T47D (cell line): Measurements from ENCODE around the gene SFI1.
"Not testable (repeated sequence)": the region's sequence is repeated elsewhere in the genome, so short reads cannot be mapped to it uniquely, and the experiment has no call there.

Source experiments
- DNase-seq, 2 experiments: peaks; one replicate each; pipeline versions ENCODE4 v3.0.0 to v3.0.0-alpha.2; 2011 to 2012; ENCODE audit warnings: low read depth in 1 of 2, low spot score in 1 of 2
- JUND ChIP-seq: IDR thresholded peaks from 2 replicates; pipeline ENCODE4 v1.6.1; 2012; ENCODE audit warnings: low read depth
- in situ Hi-C: cut with HindIII; loops from 2 replicates; pipeline ENCODE4 v1.10.0; 2016; ENCODE audit warnings: low sequenced_read_pairs, low pct_unique_long_range_greater_than_20kb

The SFI1 gene

DNA sequence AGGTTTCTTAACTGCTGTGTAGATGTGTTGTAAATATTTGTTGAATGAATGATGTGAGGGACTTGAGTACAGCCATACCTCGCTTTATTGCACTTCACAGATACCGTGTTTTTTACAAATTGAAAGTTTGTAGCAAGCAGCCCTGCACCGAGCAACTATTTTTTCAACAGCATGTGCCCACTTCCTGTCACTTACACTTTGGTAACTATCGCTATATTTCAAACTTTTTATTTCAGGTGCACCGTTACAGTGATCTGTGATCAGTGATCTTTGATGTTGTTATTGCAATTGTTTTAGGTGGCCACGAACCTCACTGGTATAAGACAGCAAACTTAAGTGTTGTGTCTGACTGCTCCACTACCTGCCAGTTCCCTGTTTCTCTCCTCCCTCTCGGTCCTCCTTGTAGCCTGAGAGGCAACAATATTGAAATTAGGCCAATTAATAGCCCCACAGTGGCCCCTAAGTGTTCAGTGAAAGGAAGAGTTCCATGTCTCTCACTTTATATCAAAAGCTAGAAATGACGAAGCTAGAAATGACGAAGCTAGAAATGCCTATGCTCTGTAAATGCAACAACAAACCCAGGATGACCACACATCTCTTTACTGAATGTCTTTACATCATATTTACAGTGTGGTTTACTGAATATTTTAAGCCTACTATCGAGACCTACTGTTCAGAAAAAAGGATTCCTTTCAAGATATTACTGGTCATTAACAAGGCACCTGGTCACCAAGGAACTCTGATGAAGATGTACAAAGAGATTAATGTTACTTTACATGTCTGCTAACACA lies 1.0 kb downstream of the SFI1 start:
- no peak for TF ChIP-seq JUND
- in situ Hi-C loops: no loop called here
- DNase-seq: no peak

DNA sequence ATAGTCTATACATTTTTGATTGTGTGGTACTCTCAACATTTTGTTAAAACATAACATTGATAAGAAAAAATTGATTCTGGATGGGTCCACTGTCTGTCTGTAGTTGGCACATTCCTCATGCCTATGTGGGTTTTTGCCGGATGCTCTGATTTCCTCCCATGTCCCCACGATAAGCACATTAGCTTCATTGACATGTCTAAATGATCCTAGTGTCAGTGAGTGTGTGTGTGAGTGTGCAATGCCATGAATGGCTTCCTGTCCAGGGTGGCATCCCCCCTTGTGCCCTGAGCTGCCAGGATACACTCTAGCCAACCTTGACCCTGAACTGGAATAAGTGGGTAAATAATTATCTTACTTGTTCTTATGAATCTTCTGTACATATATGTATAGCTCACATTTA lies 5.4 kb downstream of the SFI1 start:
- no peak for DNase-seq
- in situ Hi-C loops: no loop called here
- no peak for TF ChIP-seq JUND

DNA sequence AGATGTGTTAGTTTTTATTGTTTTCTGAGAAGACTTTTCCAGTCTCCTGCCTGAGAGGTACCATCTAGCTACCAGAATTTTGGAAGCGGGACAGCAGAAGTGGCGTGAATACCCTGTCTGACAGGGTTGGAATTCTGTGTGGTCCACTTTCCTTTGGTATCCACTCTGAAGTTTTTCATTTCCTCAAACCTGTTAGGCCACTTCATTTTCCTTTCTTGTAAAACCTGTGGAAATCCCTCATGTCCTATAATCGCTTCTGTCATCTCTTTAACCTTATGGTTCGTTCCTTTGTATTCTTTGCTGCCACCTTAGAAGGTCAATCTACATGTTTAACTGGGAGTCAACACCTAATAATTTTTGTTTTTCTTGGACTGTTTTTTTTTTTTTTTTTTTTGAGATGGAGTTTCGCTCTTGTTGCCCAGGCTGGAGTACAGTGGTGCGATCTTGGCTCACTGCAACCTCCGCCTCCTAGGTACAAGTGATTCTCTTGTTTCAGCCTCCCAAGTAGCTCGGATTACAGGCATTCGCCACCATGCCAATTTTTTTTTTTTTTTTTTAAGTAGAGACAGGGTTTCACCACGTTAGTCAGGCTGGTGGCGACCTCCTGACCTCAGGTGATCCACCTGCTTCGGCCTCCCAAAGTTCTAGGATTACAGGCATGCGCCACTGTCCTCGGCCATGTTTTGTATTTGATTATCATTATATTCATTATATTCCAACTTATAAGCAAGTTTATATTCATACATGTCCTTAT lies 7.1 kb downstream of the SFI1 start:
- in situ Hi-C loops: no loop called here
- DNase-seq: peak in 1 of 2 experiments; percentile 66
- TF ChIP-seq JUND: no peak

DNA sequence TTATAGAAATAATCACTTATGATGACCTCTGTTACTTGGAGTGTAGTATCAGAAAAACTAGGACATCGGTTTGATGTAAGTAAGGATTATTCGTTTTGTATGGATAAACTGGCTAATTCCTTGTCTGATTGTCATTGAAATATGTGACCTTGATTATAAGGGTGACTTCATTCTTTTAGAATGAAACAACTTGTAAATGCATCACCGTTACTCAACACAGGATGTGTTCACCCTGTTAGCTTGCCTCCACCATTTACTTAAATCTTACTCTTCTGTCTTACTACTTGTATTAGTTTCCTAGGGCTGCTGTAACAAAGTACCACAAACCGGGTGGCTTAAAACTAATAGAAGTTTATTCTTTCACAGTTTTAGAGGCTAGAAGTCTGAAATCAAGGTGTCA lies 7.9 kb downstream of the SFI1 start:
- no peak for TF ChIP-seq JUND
- DNase-seq: no peak
- in situ Hi-C loops: no loop called here

DNA sequence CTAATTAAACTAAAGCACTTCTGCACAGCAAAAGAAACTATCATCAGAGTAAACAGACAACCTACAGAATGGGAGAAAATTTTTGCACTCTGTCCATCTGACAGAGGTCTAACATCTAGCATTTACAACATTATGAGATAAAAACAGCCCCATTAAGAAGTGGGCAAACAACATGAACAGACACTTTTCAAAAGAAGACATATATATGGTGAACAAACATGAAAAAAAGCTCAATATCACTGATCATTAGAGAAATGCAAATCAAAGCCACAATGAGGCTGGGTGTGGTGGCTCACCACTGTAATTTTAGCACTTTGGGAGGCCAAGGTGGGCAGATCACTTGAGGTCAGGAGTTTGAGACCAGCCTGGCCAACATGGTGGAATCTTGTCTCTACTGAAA lies 11.2 kb downstream of the SFI1 start:
- in situ Hi-C loops, DNase-seq: not testable (repeated sequence)

DNA sequence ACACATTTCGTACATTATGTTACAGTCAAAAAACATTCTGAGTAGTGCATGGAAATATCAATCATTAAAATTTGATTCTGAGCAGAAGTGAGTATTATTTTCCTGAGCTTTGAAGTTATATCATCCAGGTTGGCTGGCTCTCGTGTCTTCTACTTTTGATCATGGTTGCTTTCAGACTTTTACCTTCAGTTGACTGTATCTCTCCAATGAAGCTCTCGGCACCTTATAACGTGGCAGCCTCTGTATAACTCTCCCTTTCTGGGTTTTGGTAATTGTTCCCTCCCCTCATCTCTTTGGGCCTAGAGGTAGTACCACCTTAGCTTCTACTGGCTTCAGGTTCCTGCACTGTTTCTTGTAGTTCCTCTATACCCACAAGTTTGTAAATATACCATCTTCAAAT lies 12.2 kb downstream of the SFI1 start:
- no peak for DNase-seq
- TF ChIP-seq JUND: no peak
- in situ Hi-C loops: no loop called here

DNA sequence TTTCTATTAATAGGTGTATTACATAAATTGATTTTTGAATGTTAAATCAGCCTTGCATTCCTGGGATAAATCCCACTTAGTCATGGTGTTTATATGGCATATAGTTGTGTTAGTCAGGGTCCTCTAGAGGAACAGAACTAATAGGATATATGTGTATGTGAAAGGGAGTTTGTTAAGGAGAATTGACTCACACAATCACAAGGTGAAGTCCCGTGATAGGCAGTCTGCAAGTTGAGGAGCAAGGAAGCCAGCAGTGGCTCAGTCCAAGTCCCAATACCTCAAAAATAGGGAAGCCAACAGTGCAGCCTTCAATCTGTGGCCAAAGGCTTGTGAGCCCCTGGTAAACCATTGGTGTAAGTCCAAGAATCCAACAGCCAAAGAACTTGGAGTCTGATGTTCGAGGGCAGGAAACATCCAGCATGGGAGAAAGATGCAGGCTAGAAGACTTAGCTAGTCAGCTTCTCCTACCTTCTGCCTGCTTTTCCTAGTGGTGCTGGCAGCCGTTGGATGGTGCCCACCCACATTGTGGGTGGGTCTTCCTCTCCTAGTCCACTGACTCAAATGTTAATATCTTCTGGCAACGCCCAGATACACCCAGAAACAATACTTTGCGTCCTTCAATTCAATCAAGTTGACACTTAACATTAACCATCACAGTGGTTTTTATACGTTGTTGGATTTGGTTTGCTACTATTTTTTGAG lies 12.9 kb downstream of the SFI1 start:
- no peak for DNase-seq
- in situ Hi-C loops: no loop called here
- TF ChIP-seq JUND: no peak

DNA sequence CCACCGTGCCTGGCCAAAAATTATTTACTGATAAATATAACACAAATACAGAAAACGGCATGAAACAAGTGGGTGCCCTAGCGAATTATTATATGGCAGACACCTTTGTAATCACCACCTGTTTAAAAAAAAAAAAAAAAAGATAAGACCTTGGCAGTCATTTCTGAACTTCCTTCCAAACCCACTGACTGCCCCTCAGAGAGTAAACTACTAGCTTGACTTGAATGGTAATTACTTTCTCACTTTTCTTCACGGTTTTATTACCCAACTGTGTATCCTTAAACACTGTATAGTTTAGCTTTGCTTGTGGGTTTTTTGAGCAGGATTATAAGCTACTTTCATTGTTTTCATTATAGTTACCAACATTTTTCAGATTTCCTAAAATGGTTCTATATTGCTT lies 23.7 kb downstream of the SFI1 start:
- in situ Hi-C loops: no loop called here
- no peak for DNase-seq

DNA sequence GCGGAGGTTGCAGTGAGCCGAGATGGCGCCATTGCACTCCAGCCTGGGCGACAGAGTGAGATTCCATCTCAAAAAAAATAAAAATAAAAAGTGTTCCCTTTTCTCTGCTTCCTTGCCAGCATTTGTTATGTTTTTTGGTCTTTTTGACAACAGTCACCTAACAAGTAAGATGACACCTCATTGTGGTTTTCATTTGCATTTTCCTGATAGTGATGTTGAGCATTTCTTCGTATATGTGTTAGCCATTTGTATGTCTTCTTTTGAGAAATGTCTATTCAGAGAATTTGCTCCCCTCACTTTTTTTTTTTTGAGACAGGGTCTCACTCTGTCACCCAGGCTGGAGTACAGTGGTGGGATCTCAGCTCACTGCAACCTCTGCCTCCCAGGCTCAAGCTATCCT lies 27.8 kb downstream of the SFI1 start:
- DNase-seq, in situ Hi-C loops: not testable (repeated sequence)

More for the DNA sequence above, 23.7 kb downstream of the SFI1 start:
- TF ChIP-seq JUND: no peak

DNA sequence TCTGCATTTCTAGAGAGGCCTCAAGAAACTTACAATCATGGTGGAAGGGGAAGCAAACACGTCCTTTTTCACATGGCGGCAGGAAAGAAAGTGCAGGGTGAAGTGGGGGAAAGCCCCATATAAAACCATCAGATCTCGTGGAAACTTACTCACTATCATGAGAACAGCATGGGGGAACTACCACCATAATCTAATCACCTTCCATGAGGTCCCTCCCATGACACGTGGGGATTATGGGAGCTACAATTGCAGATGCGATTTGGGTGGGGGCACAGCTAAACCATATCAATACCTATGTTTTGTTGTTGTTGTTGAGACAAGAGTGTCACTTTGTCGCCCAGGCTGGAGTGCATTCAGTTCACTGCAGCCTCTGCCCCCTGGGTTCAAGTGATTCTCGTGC lies 29.9 kb downstream of the SFI1 start:
- in situ Hi-C loops: no loop called here
- DNase-seq: no peak
- TF ChIP-seq JUND: no peak

GRCh38 chr22:31530823-31531195 lies 34.5 kb downstream of the SFI1 start:
- DNase-seq: no peak
- in situ Hi-C loops: no loop called here
- TF ChIP-seq JUND: no peak

DNA sequence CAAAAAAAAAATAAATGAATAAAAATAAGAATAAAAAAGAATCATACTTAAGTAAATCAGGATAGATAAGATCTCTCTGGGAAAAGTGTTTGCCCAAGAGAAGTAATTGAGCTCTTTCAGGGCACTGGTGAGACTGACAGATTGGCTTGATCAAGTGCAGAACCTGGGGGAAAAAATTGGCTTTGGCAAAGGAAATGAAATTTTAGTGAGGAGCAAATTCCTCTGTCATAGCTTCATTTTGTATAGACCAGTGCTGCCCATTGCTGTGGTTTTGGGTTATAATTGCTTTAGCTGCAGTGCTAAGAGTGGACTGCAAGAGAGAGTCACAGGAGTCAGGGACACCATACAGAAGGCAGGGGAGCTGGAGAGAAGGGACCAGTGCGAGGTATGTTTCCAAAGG lies 35.7 kb downstream of the SFI1 start:
- TF ChIP-seq JUND: 0 out of 2 replicates have a peak, but pooled peaks have one; percentile 69
- DNase-seq: peak in 1 of 2 experiments; percentile 80
- in situ Hi-C loops: no loop called here

- DNase-seq: no peak
- TF ChIP-seq JUND: no peak
- in situ Hi-C loops: no loop called here
Measured at GRCh38 chr22:31533374-31533773, 37.0 kb downstream of the SFI1 start.
